ENCODE data around the gene SPAG8.

The SPAG8 gene

DNA sequence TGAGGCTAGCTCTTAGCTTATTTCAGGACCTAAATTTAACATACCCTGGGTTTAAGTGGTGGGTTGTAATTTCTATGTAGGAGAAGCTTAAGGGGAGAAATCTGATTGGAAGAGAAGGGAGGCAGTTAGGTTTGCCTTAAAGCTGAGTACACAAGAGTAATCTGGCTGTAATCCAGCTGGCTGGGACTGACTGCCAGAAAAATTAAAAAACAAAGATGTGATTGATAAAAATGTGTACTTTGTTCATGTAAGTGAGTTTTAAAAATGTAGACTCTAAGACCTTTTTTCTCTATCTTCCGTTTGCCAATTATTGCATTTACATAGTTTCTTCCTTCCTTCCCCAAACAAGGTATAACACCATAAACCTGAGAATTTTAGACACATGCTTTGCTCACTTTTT is 40.5 kb downstream of the SPAG8 start:
- peak in 1 of 14 donors; percentile 60 for DNase-seq

DNA sequence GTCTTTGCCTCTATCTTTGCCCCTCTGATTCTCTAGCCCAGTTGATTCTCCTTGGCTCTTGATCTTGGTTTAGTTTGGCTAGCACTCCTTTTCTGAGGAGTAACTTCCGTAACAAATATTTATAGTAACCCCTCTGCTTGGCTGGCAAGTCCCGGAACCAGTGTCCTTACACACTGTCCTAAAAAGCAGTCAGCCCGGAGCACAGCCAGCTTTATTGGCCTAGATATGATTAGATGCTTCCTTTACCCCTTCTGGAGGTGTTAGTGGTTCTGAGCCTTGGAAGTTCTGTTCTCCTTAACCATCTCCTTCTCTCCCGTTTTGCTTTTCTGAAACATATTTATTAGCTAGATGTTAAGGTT is 41.0 kb downstream of the SPAG8 start:
- peak in 1 of 14 donors; percentile 94 for DNase-seq

DNA sequence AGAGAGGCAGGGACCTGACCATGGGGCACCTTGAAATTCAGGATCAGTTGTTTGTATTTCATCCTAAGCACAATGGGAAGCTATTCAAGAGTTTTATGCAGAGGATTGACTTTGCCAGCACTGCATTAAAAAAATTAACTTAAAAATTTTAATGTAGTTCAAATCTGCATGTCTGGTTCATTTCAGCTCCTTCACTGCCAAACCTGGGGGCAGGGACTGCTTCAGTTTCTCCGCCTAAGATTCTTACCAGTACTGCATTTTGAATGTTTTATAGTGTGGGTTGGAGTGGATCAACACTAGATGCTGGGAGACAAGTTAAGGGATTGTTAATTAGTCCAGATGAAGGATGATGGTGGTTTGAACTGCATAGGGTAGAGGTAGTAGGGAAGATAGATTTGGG is 42.3 kb downstream of the SPAG8 start:
- no peak for DNase-seq

DNA sequence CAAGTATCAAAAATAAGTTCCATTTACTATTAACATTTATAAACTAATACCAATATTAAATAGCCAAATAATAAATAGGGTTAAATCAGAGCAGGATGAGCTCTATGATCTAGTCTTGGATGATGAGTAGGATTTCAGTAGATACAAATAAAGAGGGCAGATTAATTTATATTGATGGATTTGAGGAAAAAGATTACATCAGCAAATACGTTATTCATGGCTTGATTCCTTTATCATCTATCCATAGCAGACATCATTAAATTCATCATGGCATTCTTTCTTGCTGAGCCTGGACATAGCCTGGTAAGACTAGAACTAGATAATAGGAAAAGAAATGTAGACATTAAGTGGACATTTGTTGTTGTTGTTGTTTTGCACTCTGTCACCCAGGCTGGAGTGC is 44.6 kb downstream of the SPAG8 start:
- DNase-seq: no peak

DNA sequence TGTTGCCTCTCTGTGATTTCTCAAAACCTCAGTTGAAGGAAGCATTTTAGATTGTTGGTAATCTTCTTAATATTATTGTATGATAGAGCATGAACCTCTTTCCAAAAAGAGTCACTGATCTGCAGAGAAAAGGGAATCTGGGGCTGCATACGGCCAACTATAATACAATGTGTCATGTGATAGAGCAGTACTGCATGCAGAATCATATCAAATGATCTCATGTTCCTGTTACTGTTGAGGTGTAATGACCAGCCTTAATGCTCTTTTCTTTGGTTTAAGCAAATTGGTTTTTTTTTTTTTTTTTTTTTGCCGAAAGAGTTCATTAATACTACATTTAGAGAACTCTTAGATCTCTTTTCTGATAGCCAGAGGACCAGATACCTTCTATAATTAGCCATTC is 45.1 kb downstream of the SPAG8 start:
- DNase-seq: no peak

DNA sequence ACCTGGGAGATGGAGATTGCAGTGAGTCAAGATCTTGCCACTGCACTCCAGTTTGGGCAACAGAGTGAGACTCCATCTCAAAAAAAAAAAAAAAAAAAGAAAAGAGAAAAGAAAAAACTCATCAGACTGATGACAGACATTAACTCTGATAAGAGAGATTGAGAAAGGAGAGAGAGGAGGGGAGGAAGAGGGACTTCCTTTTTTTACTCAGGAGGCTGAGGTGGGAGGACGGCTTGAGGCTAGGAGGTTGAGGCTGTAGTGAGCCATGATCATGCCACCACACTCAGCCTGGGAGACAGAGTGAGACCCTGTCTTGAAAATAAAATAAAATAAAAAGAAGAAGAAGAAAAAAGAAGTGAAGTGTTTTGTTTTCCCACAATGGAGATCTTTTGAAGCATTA is 48.3 kb downstream of the SPAG8 start:
- no peak for DNase-seq

DNA sequence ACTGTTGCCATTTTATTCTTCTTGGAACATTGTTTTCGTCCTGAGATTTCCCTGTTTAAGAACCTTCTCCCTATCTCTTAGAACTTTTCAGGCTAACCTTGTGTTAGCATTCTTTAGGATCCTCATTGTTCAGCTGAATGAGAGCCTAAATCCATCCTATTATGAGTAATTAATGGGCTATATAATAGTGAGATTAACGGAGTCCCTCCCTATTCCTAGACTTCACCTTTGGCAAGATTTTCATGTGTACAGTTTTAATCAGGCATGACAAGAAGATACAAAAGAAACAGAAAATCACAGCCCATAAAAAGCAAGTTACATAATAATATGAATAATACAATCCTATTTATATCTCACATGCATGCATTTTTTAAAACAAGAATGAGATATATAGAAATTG is 48.9 kb downstream of the SPAG8 start:
- no peak for DNase-seq

DNA sequence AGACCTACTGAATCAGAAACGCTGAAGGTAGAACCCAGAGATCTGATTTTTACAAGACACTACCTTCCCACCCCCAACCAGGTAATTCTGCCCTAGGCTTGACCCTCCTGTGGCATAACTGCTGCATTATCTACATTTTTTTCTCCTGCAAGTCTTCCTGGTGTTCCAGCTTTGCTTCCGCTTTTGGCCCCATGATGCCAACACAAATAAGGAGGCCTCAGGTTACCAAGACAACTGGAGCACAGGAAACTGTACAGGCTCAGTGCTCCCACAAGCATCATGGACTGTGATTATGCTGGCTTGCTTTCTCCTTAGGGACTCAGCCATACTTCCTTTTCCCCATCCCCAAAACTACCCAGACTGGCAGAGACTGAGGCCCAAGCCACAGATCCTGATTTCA is 51.4 kb downstream of the SPAG8 start:
- DNase-seq: no peak

DNA sequence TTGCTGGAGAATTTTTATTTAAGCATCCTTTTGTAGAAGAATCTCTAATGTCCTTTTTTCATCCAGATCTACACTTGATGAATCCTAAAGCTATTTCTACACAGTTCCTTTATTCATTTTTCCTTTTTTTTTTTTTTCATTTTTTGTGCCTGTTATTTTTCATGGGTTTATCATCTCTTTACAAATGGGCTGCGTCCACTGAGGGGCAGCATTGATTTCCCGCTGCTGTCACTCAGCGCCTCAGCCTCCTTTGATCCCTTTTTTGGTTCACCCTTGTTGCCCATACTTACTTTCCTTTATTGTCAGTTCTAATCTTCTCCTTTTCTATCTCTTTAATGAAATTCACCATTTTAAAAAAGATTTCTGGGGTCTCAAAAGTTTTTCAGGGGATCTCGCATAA is 52.3 kb downstream of the SPAG8 start:
- DNase-seq: no peak
